ACC112 (cell line): Measurements from ENCODE around the gene PSEN1.

Source experiments
- H2AFZ ChIP-seq: fragments of 200-600 bp; sonication (generic); one replicate; pipeline ENCODE4 v1.6.0; 2017; ENCODE audit warnings: antibody characterized with exemption, low read length; ENCODE audit not compliant: unreplicated experiment
- H3K27ac ChIP-seq: fragments of 200-600 bp; sonication (generic); 2 replicates; pipeline ENCODE4 v1.5.1; 2014; ENCODE audit warnings: low read depth, mild to moderate bottlenecking, antibody characterized with exemption, low read length, moderate library complexity
- H3K27me3 ChIP-seq: fragments of 200-600 bp; sonication (generic); 2 replicates; pipeline ENCODE4 v1.6.1; 2014; ENCODE audit warnings: mild to moderate bottlenecking, antibody characterized with exemption, low read length, moderate library complexity, mixed read lengths; ENCODE audit not compliant: insufficient read depth
- H3K36me3 ChIP-seq: fragments of 200-600 bp; sonication (generic); 2 replicates; pipeline ENCODE4 v1.6.1; 2016; ENCODE audit warnings: mild to moderate bottlenecking, antibody characterized with exemption, low read length, moderate library complexity, mixed read lengths; ENCODE audit not compliant: insufficient read depth
- H3K4me1 ChIP-seq: fragments of 200-600 bp; sonication (generic); one replicate; pipeline ENCODE4 v1.6.1; 2016; ENCODE audit warnings: low read length, mixed read lengths; ENCODE audit not compliant: insufficient read depth, unreplicated experiment, control insufficient read depth
- H3K4me3 ChIP-seq: fragments of 200-600 bp; sonication (generic); 2 replicates; pipeline ENCODE4 v1.5.1; 2014; ENCODE audit warnings: mild to moderate bottlenecking, low read depth, low read length
- H3K79me2 ChIP-seq: fragments of 200-600 bp; sonication (generic); one replicate; pipeline ENCODE4 v1.6.0; 2016; ENCODE audit warnings: low read length; ENCODE audit not compliant: control insufficient read depth, unreplicated experiment, insufficient read depth

PSEN1 gene

GRCh38 chr14:73272393-73272792 lies 136.1 kb downstream of the PSEN1 start:
- H3K27ac ChIP-seq: no peak overlapping the region
- no peaks in the 10 kb centered on the region for H3K4me1 ChIP-seq
- H3K4me3 ChIP-seq: no peak overlapping the region
- H2AFZ ChIP-seq: no peak overlapping the region
- H3K27me3 ChIP-seq: no peaks in the 10 kb centered on the region
- H3K79me2 ChIP-seq: no peaks in the 10 kb centered on the region
- peaks cover 10% of the 10 kb centered on the region for H3K36me3 ChIP-seq
